AG09319 (cell line): ENCODE measurements around the gene AFF1.
A peak's percentile ranks its signal among the peaks of the same experiment; 100 is the strongest.

Experiments
- DNase-seq: peaks from one replicate; pipeline ENCODE4 v3.0.0-alpha.2; 2010; ENCODE audit warnings: low read depth; ENCODE audit errors: extremely low read depth
- CTCF ChIP-seq: IDR thresholded peaks from 2 replicates; pipeline ENCODE4 v1.5.1; 2011; ENCODE audit warnings: low read depth, mild to moderate bottlenecking, inconsistent platforms, low read length, moderate library complexity

The AFF1 gene

GRCh38 chr4:86895692-86896488 lies 38.9 kb upstream of the AFF1 start:
- peak; percentile 65 for TF ChIP-seq CTCF
- no peak for DNase-seq

GRCh38 chr4:86896596-86896995 lies 38.2 kb upstream of the AFF1 start:
- DNase-seq = no peak

GRCh38 chr4:86898562-86898961 lies 36.2 kb upstream of the AFF1 start:
- TF ChIP-seq CTCF = no peak; the same call in 1 of the 2 replicates
- DNase-seq = no peak

More at GRCh38 chr4:86896596-86896995, 38.2 kb upstream of the AFF1 start:
- TF ChIP-seq CTCF = no peak

- no peak for TF ChIP-seq CTCF
- no peak for DNase-seq
Measured at GRCh38 chr4:86901864-86902263, 32.9 kb upstream of the AFF1 start.

- TF ChIP-seq CTCF = no peak
- DNase-seq = no peak
Measured at GRCh38 chr4:86908251-86908657, 26.6 kb upstream of the AFF1 start.

- no peak for DNase-seq
- TF ChIP-seq CTCF = no peak
Measured at GRCh38 chr4:86909546-86910295, 25.1 kb upstream of the AFF1 start.

- no peak for DNase-seq
- no peak for TF ChIP-seq CTCF
Measured at GRCh38 chr4:86910369-86910768, 24.4 kb upstream of the AFF1 start.
